Measurements from ENCODE around the gene ASAH2.
"Not testable (repeated sequence)": the region's sequence is repeated elsewhere in the genome, so short reads cannot be mapped to it uniquely, and the experiment has no call there.

ASAH2 gene

GRCh38 chr10:50251394-50251793 is at the start of gene ASAH2:
Gene ASAH2, minus strand, starts transcription at chr10:50251516. Its CDS starts 2,906 bp downstream, at chr10:50248610.
- DNase-seq: no peak

- DNase-seq: no peak
These were observed 48.8 kb upstream of the ASAH2 start for GRCh38 chr10:50299948-50300669.

DNA sequence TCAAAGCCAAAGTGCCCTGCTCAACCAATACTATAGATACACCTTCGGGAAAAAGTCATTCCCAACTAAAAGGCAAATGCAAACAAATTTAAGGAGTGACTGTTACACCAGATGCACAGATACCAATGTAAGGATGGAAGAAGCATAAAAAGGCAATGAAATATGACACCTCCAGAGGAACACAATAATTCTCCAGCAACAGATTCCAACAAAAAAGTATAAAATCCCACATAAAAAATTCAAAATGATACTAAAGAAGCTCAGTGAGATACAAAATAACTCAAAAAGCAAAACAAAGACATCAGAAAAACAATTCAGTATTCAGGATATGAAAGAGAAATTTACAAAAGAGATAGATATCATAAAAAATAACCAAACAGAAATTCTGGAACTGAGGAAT is 44.1 kb upstream of the ASAH2 start:
- no peak for DNase-seq

DNA sequence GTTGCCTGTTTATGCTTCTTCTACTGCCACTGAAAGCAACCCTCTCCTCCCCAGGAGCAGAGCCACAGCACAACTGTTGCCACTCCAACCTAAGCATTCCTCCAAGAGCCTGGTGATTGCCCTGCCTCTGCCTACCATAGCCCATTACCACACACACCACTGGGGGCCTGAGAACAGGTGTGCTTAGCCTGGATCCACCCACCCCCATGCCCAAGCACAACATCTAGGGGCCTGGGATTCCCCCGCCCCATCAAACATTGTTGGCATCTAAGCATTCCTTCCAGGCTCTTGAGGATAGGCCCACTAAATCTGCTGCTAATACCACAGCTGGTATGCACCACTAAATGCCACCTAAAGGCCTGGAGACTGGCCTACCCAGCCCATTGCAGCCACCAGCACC is 43.3 kb upstream of the ASAH2 start:
- DNase-seq: no peak

DNA sequence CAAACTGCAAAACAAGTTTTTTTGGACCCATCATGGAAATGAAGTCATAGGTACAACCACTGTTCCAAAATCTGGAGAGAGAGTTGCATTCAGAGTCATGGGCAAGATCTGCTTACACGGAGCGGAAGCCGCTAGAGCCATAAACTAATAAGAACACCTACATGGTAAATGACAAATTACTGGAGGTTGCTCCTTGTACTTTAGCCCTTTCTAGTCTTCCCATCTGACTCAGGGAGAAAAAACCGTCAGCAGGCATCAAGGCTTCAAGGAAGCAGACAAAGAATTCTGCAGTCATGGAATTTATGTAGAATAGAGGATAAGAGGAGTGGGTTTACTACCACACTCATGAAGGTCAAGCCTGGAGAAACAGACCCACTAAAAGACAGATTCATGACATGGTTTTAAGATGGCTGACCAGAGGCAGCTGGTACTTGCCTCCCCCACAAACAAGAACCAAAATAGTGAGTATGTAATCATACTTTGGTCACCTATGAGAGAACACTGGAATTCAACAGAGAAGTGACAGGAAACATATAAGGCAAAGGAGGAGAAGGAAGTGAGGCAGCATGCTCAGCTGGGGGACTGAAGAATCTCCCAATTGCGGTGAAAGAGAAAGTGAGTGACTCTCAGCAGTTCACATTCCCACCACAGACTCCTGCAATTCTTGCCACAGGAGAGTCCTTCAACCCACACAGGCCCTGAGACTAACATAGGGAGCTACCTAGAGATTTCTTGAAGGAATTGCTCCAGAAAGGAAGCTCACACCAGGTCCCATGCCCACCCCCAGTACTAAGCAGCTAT is 42.4 kb upstream of the ASAH2 start:
- no peak for DNase-seq

DNA sequence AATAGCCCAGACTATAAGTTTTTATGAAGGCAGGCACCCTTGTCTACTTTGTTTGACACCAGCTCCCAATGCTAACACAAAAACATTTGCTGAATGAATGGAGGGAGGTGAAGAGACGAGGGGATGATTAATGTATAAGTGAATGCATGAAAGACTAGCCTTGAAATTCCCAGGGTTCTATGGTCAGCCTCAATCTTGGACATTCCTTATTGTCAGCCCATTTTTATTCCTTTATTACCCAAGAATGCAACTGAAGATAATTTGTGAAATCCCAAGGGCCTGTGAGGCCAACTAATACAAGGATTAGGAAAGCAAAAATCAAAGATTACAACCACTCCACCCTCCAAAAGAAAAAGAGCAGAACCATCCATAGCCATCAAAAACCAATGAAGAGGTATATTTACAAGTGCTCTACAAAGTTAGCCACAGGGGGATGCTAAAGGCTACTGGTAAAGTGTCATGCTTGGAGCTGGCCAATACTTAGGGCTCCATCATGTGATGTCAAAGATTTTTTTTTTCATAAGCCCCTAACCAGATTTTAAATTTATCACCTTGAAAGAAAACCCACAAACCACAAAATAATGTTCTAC is 40.0 kb upstream of the ASAH2 start:
- no peak for DNase-seq

GRCh38 chr10:50289196-50289595 is 37.9 kb upstream of the ASAH2 start:
- DNase-seq: no peak

GRCh38 chr10:50286996-50287803 is 35.9 kb upstream of the ASAH2 start:
- DNase-seq: no peak

GRCh38 chr10:50286517-50286916 is 35.2 kb upstream of the ASAH2 start:
- no peak for DNase-seq

- DNase-seq: no peak
These were observed 30.7 kb upstream of the ASAH2 start for GRCh38 chr10:50281967-50282522.

- DNase-seq: no peak
These were observed 30.1 kb upstream of the ASAH2 start for GRCh38 chr10:50281210-50281966.

DNA sequence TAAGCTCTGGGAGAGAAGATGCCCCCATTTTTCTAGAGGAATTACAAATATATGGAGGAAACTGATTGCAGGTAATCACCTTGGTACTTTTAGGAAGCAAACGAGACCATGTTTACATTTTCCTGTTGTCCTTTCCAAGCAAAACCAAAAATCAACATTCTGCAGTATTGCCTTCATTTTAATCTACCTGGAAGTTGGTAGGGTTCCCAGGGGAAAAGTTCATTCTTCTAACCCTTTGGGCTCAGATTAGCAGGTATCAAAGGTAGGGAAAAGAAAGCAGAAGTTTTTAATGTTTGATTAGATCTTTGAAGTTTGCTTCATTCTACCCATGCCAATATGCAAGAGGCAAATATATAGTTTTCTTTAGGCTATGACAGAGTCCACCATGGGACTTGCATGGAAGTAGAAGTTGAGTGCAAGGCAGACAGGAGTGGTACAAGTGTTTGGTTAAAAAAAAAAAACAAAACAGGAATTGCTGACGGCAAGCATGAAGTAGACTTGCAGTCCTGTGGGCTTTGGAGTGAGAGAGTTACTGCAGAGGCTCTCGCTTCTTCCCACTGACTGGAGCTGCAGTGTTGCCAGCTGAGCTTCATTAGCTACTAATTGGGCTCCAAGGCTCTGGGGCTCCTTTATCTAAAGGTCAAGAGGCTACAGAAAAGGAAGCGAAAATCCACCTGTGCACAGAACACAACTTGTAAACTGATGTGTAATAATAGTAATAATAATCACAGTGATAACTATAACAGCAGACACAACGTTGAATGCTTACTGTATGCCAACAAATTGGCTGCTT is 28.9 kb upstream of the ASAH2 start:
- no peak for DNase-seq

GRCh38 chr10:50279489-50279888 is 28.2 kb upstream of the ASAH2 start:
- DNase-seq: no peak

- peak; percentile 27 to 40 for DNase-seq
These were observed 24.4 kb upstream of the ASAH2 start for GRCh38 chr10:50275650-50276235.

DNA sequence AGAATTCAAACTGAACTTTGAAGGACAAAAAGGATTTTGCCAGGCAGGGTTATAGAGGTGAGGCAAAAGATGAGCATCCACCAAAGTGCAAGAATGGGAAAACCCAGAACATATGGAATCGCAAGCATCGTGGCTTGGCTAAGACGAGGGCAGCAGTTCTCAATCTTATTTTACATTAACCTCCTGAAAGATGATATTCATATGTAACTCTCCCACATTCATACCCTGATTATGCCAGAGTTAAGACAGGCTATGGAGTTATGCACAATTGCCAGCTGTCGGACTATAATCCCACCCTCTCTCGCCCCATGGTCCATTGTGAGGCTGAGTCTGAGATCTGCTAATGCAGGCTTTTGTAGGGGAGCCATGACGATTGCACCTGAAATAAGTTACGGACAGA is 21.2 kb upstream of the ASAH2 start:
- DNase-seq: no peak

- DNase-seq: no peak
These were observed 20.4 kb upstream of the ASAH2 start for GRCh38 chr10:50271564-50272250.

GRCh38 chr10:50267877-50268276 is 16.6 kb upstream of the ASAH2 start:
- DNase-seq: not testable (repeated sequence)

- DNase-seq: not testable (repeated sequence)
These were observed 11.3 kb upstream of the ASAH2 start for GRCh38 chr10:50262625-50263024.

DNA sequence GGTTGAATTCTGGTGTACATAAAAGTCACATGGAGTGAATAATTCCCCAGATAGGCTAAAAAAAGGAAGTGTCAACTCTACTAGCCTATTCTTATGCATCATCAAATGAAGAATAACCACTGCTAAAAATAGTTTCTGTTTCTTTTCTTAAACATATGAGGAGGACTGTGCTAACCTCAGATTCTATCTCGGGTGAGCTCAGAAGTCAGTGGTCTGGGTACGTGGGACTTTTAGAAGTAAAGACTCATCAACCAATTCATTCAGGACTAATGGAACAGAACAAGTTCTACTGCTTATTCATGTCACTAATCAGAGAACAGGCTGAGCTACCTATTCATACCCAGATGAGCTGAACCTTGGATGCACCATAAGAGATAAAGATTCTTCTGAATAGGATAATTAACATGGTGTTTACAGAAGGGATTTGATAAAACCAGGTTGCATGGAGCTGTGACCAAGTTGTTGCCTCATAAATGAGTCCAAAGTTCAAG is 9.5 kb upstream of the ASAH2 start:
- no peak for DNase-seq

- no peak for DNase-seq
These were observed 3.2 kb upstream of the ASAH2 start for GRCh38 chr10:50254479-50254878.

Measured in AML-193 (cell line).